HepG2 (cell line): ENCODE measurements around the gene LCP2. TPM values are rescaled to one million over a fixed set of nuclear protein-coding genes. Genes with fewer than 3 reads are reported as not detected.
A peak's percentile ranks its signal among the peaks of the same experiment; 100 is the strongest.

ENCODE experiments used
- ATAC-seq: fragments of 200-7000 bp; cut with Tn5 transposase; 3 replicates; pipeline ENCODE4 v1.9.1; 2020; ENCODE audit warnings: mild to moderate bottlenecking, moderate library complexity
- BruUV-seq: library from RNA; stranded (reverse); fragments of 400-500 nt; replicated peaks from 2 replicates; lab custom pipeline; 2021; lab: Mats Ljungman, UMichigan
- CTCF ChIA-PET: fragments of 300-600 bp; formaldehyde crosslinking; extraction: SDS; loops from one replicate; lab custom pipeline; 2021; ENCODE audit warnings: low total read pairs, inconsistent platforms, low intra/inter-chr PET ratio; lab: Yijun Ruan, JAX
- POLR2A ChIA-PET: fragments of 350-600 bp; sonication (Branson Sonifier 250); formaldehyde crosslinking; loops from one replicate; lab custom pipeline; 2020; ENCODE audit warnings: antibody characterized with exemption, inconsistent platforms; lab: Yijun Ruan, JAX
- DNase-seq: peaks from one replicate; pipeline ENCODE4 v3.0.0-alpha.2; 2015; ENCODE audit warnings: low spot score
- FAIRE-seq: peaks from 3 replicates; lab custom pipeline; 2011; peaks lifted over from hg19 to GRCh38; lab: Jason Lieb, UNC
- H2AFZ ChIP-seq: one replicate; pipeline ENCODE4 v1.6.1; 2011; ENCODE audit warnings: low read length, inconsistent platforms
- H3K27ac ChIP-seq: fragments of 300-600 bp; 3 replicates; pipeline ENCODE4 v1.8.0; 2011; ENCODE audit warnings: mixed run types, mild to moderate bottlenecking, mixed read lengths, low read length, inconsistent platforms; ENCODE audit not compliant: insufficient read depth; ENCODE audit errors: extremely low read length
- H3K27me3 ChIP-seq, 2 experiments: fragments of 200-600 bp in 1 of 2; 2 replicates in 1 of 2; 3 replicates in 1 of 2; pipeline versions ENCODE4 v1.6.0 to v1.8.0; 2011; ENCODE audit warnings: low read length in 2 of 2, mild to moderate bottlenecking in 2 of 2, moderate library complexity in 2 of 2, inconsistent platforms in 1 of 2; ENCODE audit not compliant: insufficient read depth in 2 of 2, control insufficient read depth in 1 of 2
- H3K36me3 ChIP-seq, 2 experiments: fragments of 200-600 bp in 1 of 2; replicated peaks in 1 of 2; 2 replicates in 1 of 2; 3 replicates in 1 of 2; pipeline versions ENCODE4 v1.5.1 to v1.8.0; 2011; ENCODE audit warnings: low read length in 2 of 2, inconsistent platforms in 1 of 2; ENCODE audit not compliant: insufficient read depth in 2 of 2, control insufficient read depth in 1 of 2
- H3K4me1 ChIP-seq: 2 replicates; pipeline ENCODE4 v1.5.1; 2012; ENCODE audit warnings: low read length, inconsistent platforms; ENCODE audit not compliant: insufficient read depth
- H3K4me2 ChIP-seq: 2 replicates; pipeline ENCODE4 v1.6.0; 2011; ENCODE audit warnings: low read depth, low read length, inconsistent platforms
- H3K4me3 ChIP-seq, 3 experiments: fragments of 200-600 bp in 1 of 3; sonication (generic), shearing (Covaris generic) in 1 of 3; replicated peaks in 1 of 3; 2 replicates each; pipeline ENCODE4 v1.5.1; 2011 to 2016; ENCODE audit warnings: low read length in 3 of 3, inconsistent platforms in 2 of 3, low read depth in 2 of 3, mild to moderate bottlenecking in 2 of 3, control low read depth in 1 of 3, mixed read lengths in 1 of 3; ENCODE audit not compliant: insufficient read depth in 1 of 3
- H3K79me2 ChIP-seq: one replicate; pipeline ENCODE4 v1.6.1; 2011; ENCODE audit warnings: low read length, inconsistent platforms; ENCODE audit not compliant: insufficient read depth
- H3K9ac ChIP-seq: 2 replicates; pipeline ENCODE4 v1.6.0; 2011; ENCODE audit warnings: mild to moderate bottlenecking, low read depth, low read length, inconsistent platforms; ENCODE audit not compliant: insufficient read depth
- H3K9me3 ChIP-seq: 2 replicates; pipeline ENCODE4 v1.5.1; 2012; ENCODE audit warnings: mild to moderate bottlenecking, low read length
- H4K20me1 ChIP-seq: 2 replicates; pipeline ENCODE4 v1.6.0; 2011; ENCODE audit warnings: inconsistent platforms, mild to moderate bottlenecking, low read length, moderate library complexity; ENCODE audit not compliant: insufficient read depth
- CTCF ChIP-seq: sonication (generic); formaldehyde crosslinking; IDR thresholded peaks from 2 replicates; pipeline ENCODE4 v1.5.0; 2020; ENCODE audit warnings: mild to moderate bottlenecking, missing genetic modification reagents, moderate library complexity
- DNMT3B ChIP-seq: conservative IDR thresholded peaks from 2 replicates; pipeline ENCODE4 v1.6.1; 2016; ENCODE audit warnings: missing biosample characterization, control low read depth
- FOXP1 ChIP-seq, 2 experiments: fragments of 450-650 bp in 1 of 2; IDR thresholded peaks; 2 replicates each; pipeline ENCODE4 v1.6.1; 2017 to 2018; ENCODE audit warnings: antibody characterized with exemption in 1 of 2
- MAFF ChIP-seq: IDR thresholded peaks from 2 replicates; pipeline ENCODE4 v1.6.1; 2011; ENCODE audit warnings: low read depth, low read length, improper control_type of control experiment
- NFAT5 ChIP-seq: sonication (generic); formaldehyde crosslinking; IDR thresholded peaks from 2 replicates; pipeline ENCODE4 v1.4.0; 2020; ENCODE audit warnings: missing genetic modification reagents
- RARG ChIP-seq: sonication (generic); formaldehyde crosslinking; IDR thresholded peaks from 2 replicates; pipeline ENCODE4 v1.4.0; 2020; ENCODE audit warnings: low read depth, mild to moderate bottlenecking, missing genetic modification reagents
- STAG1 ChIP-seq: sonication (generic); formaldehyde crosslinking; IDR thresholded peaks from 2 replicates; pipeline ENCODE4 v1.4.0; 2020; ENCODE audit warnings: missing genetic modification reagents
- YY1 ChIP-seq: IDR thresholded peaks from 2 replicates; pipeline ENCODE4 v1.6.1; 2011; ENCODE audit warnings: low read length, low read depth, moderate library complexity, mild to moderate bottlenecking; ENCODE audit not compliant: insufficient read depth, insufficient replicate concordance
- ZFP41 ChIP-seq: sonication (generic); formaldehyde crosslinking; IDR thresholded peaks from 2 replicates; pipeline ENCODE4 v1.4.0; 2020; ENCODE audit warnings: mild to moderate bottlenecking, missing genetic modification reagents, borderline replicate concordance
- ZNF20 ChIP-seq: sonication (generic); formaldehyde crosslinking; IDR thresholded peaks from 2 replicates; pipeline ENCODE4 v1.4.0; 2020; ENCODE audit warnings: mild to moderate bottlenecking, moderate library complexity, missing genetic modification reagents
- ZNF253 ChIP-seq: sonication (generic); formaldehyde crosslinking; IDR thresholded peaks from 2 replicates; pipeline ENCODE4 v1.8.0; 2022; ENCODE audit warnings: mild to moderate bottlenecking, missing genetic modification reagents, borderline replicate concordance
- ZNF317 ChIP-seq: sonication (generic); formaldehyde crosslinking; IDR thresholded peaks from 2 replicates; pipeline ENCODE4 v1.5.0; 2020; ENCODE audit warnings: mild to moderate bottlenecking, missing genetic modification reagents
- ZNF337 ChIP-seq: sonication (generic); formaldehyde crosslinking; IDR thresholded peaks from 2 replicates; pipeline ENCODE4 v1.5.1; 2020; ENCODE audit warnings: missing genetic modification reagents, low read depth, mild to moderate bottlenecking, borderline replicate concordance
- ZNF33B ChIP-seq: sonication (generic); formaldehyde crosslinking; IDR thresholded peaks from 2 replicates; pipeline ENCODE4 v1.5.1; 2020; ENCODE audit warnings: mild to moderate bottlenecking, missing genetic modification reagents
- ZNF607 ChIP-seq: sonication (generic); formaldehyde crosslinking; IDR thresholded peaks from 2 replicates; pipeline ENCODE4 v1.5.1; 2020; ENCODE audit warnings: missing genetic modification reagents, mild to moderate bottlenecking, borderline replicate concordance
- ZNF619 ChIP-seq: sonication (generic); formaldehyde crosslinking; IDR thresholded peaks from 2 replicates; pipeline ENCODE4 v1.4.0; 2020; ENCODE audit warnings: mild to moderate bottlenecking, missing genetic modification reagents
- ZNF720 ChIP-seq: sonication (generic); formaldehyde crosslinking; IDR thresholded peaks from 2 replicates; pipeline ENCODE4 v1.4.0; 2020; ENCODE audit warnings: missing genetic modification reagents
- ZNF850 ChIP-seq: sonication (generic); formaldehyde crosslinking; conservative IDR thresholded peaks from 2 replicates; pipeline ENCODE4 v1.9.0; 2021; ENCODE audit warnings: mild to moderate bottlenecking, missing genetic modification reagents
- WGBS: methylation state at CpG from one replicate; pipeline ENCODE4 v1.1.6; 2017; ENCODE audit warnings: low lambda C conversion rate; 5-methylcytosine and 5-hydroxymethylcytosine counted together
- in situ Hi-C: cut with HindIII; loops from 2 replicates; pipeline ENCODE4 v1.10.0; 2017; ENCODE audit warnings: low pct_unique_long_range_greater_than_20kb; ENCODE audit not compliant: extremely low pct_ligation_motif_present
- intact Hi-C: fragments of 100-400 bp; cut with micrococcal nuclease; formaldehyde crosslinking; loops from one replicate; pipeline ENCODE4 v1.10.0; 2022; ENCODE audit not compliant: unreplicated experiment
- polyA plus RNA-seq, 8 experiments: library from polyadenylated mRNA; depleted of rRNA in 3 of 8; stranded (reverse) in 7 of 8; unstranded in 1 of 8; fragments of >200 nt; fragmentation: Illumina TruSeq in 4 of 8; extraction: Trizol in 4 of 8; gene quantifications; 2 replicates each; pipeline versions ENCODE4 v1.2.1 to v1.2.3, GENCODE V29; 2011 to 2016; ENCODE audit warnings: low read depth in 4 of 8, missing spikeins in 1 of 8, mixed read lengths in 1 of 8; ENCODE audit not compliant: insufficient read depth in 1 of 8
- total RNA-seq, 5 experiments: library from RNA; depleted of rRNA; stranded (reverse); fragments of >200 nt; fragmentation: Illumina TruSeq; extraction: Trizol; gene quantifications; 2 replicates each; pipeline ENCODE4 v1.2.3, GENCODE V29; 2016; ENCODE audit warnings: low read depth in 1 of 5

LCP2 gene
- total and polyA plus RNA-seq, 2 of the 13 experiments (the other 11 are each of a cell fraction or from before 2014, with no cell fraction given): not detected

- CTCF ChIA-PET: no interaction called here
- intact Hi-C loops: no loop called here
- no peak for TF ChIP-seq ZNF337 (CRISPR knock-in tag)
- no peak for TF ChIP-seq ZNF619 (CRISPR knock-in tag)
- TF ChIP-seq NFAT5 (CRISPR knock-in tag): no peak
- no peak for TF ChIP-seq ZNF20 (CRISPR knock-in tag)
- peak; percentile 3; the same call in 1 of the 2 replicates for TF ChIP-seq STAG1 (CRISPR knock-in tag)
- no peak for TF ChIP-seq ZNF253 (CRISPR knock-in tag)
- TF ChIP-seq ZNF317: no peak
- TF ChIP-seq MAFF: peak; percentile 95
- no peak for TF ChIP-seq ZNF607 (CRISPR knock-in tag)
- no peak for TF ChIP-seq FOXP1 (IDR thresholded peaks at IDR 0.05)
- TF ChIP-seq FOXP1 (CRISPR knock-in tag; IDR thresholded peaks at IDR 0.05): no peak
- TF ChIP-seq CTCF: 0 out of 2 replicates have a peak, but pooled peaks have one; percentile 19
- TF ChIP-seq YY1: no peak
- TF ChIP-seq ZFP41 (CRISPR knock-in tag): no peak
- TF ChIP-seq DNMT3B (CRISPR knock-in tag): no peak
- TF ChIP-seq ZNF720 (CRISPR knock-in tag): no peak
- TF ChIP-seq ZNF33B (CRISPR knock-in tag): no peak
- TF ChIP-seq ZNF850 (CRISPR knock-in tag): no peak
- no peak for TF ChIP-seq RARG
Measured at GRCh38 chr5:170338933-170339779, 41.6 kb upstream of the LCP2 start.

More at GRCh38 chr5:170338933-170339779, 41.6 kb upstream of the LCP2 start:
- BruUV-seq: no TSS peak
- no peak for DNase-seq
- H3K36me3 ChIP-seq: no peaks in the 10 kb centered on the region
- H3K79me2 ChIP-seq: no peaks in the 10 kb centered on the region
- in situ Hi-C loops: no loop called here
- no peak overlapping the region for H3K4me2 ChIP-seq
- POLR2A ChIA-PET: no interaction called here
- H3K9ac ChIP-seq: no peak overlapping the region
- no peaks in the 10 kb centered on the region for H4K20me1 ChIP-seq
- no peak for ATAC-seq
- 28% methylated on average over 4 of the region's 4 CpGs for WGBS
- no peaks in the 10 kb centered on the region for H3K9me3 ChIP-seq
- no peak overlapping the region for H3K27ac ChIP-seq
- H3K27me3 ChIP-seq: peaks cover 1 to 3% of the 10 kb centered on the region in 2 experiments; a peak in 2 of 5 replicates
- no peak overlapping the region for H3K4me3 ChIP-seq
- no peak overlapping the region for H2AFZ ChIP-seq
- FAIRE-seq: no peak
- no peaks in the 10 kb centered on the region for H3K4me1 ChIP-seq
